ENCODE measurements around the gene CERS3.

Gene CERS3

GRCh38 chr15:100353449-100353848, 175.3 kb downstream of the CERS3 start:
- no peak for TF ChIP-seq GATA1 (IDR thresholded peaks at IDR 0.05; ENCODE audit: low read depth, low read length)
- TF ChIP-seq POLR2A (IDR thresholded peaks at IDR 0.05; ENCODE audit: low read length) = no peak
- DNase-seq = no peak

- peak in 1 of 2 experiments; percentile 43 for DNase-seq
- TF ChIP-seq GATA1 (IDR thresholded peaks at IDR 0.05; ENCODE audit: low read depth, low read length) (no peak), POLR2A (IDR thresholded peaks at IDR 0.05; ENCODE audit: low read length) (no peak)
Measured at GRCh38 chr15:100350434-100351226, 178.1 kb downstream of the CERS3 start.
